Neutrophil (primary cell): ENCODE data around the gene ZNF653.

ENCODE experiments used
- H3K27ac ChIP-seq: fragments of 200-600 bp; sonication (generic); 2 replicates; pipeline ENCODE4 v1.5.1; 2016; ENCODE audit warnings: mild to moderate bottlenecking, moderate library complexity
- H3K27me3 ChIP-seq: fragments of 200-600 bp; sonication (generic); 2 replicates; pipeline ENCODE4 v1.6.0; 2016; ENCODE audit warnings: mild to moderate bottlenecking
- H3K36me3 ChIP-seq: fragments of 200-600 bp; sonication (generic); 2 replicates; pipeline ENCODE4 v1.5.1; 2017
- H3K4me1 ChIP-seq, 2 experiments: fragments of 200-600 bp in 1 of 2; sonication (generic) in 1 of 2; 1 replicate in 1 of 2; 2 replicates in 1 of 2; pipeline versions ENCODE4 v1.5.1 to v1.6.1; 2013 to 2016; ENCODE audit warnings: low read depth in 1 of 2, low read length in 1 of 2, mild to moderate bottlenecking in 1 of 2, moderate library complexity in 1 of 2; ENCODE audit not compliant: control insufficient read depth in 1 of 2, insufficient read depth in 1 of 2
- H3K4me3 ChIP-seq, 2 experiments: fragments of 200-600 bp in 1 of 2; sonication (generic) in 1 of 2; 1 replicate in 1 of 2; 2 replicates in 1 of 2; pipeline ENCODE4 v1.5.1; 2013 to 2016; ENCODE audit warnings: low read depth in 1 of 2, low read length in 1 of 2, mild to moderate bottlenecking in 1 of 2, moderate library complexity in 1 of 2
- H3K9me3 ChIP-seq: fragments of 200-600 bp; sonication (generic); 2 replicates; pipeline ENCODE4 v1.5.1; 2016
- TF ChIP-seq, protein P1 (sequence below): fragments of 200-600 bp; sonication (generic); IDR thresholded peaks from 2 replicates; pipeline ENCODE4 v1.5.1; 2016; ENCODE audit warnings: antibody characterized with exemption

ZNF653 gene

DNA sequence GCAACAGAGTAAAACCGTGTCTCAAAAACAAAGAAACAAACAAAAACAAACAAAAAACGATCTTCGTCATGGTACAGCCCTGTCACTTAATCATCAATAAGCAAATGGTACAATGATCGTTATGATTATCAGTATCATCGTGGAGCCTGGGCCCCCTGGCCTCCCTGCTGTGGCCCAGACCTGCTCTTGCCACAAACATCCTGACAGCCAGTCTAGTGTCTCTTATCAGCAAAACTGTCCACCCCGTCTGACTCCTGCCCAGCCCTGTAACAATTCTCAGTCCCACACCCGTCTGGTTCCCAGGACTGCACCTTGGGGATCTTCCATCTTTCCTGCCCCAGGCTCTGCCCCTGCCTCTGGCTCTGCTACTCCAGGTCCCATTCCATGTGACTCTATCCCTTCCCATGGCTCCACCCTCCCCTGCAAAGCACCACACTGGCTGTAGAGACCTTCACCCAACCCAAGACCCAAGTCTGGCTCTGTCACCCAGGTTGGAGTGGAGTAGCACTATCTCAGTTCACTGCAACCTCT, 5.7 kb downstream of the ZNF653 start:
- H3K9me3 ChIP-seq = no peaks in the 10 kb centered on the region
- no peaks in the 10 kb centered on the region for H3K27me3 ChIP-seq
- H3K36me3 ChIP-seq = peaks cover 10% of the 10 kb centered on the region
- no peak overlapping the region for H3K4me3 ChIP-seq
- no peak overlapping the region for H3K27ac ChIP-seq
- H3K4me1 ChIP-seq = peaks cover 4% of the 10 kb centered on the region in 2 experiments
- TF ChIP-seq, protein P1, sequence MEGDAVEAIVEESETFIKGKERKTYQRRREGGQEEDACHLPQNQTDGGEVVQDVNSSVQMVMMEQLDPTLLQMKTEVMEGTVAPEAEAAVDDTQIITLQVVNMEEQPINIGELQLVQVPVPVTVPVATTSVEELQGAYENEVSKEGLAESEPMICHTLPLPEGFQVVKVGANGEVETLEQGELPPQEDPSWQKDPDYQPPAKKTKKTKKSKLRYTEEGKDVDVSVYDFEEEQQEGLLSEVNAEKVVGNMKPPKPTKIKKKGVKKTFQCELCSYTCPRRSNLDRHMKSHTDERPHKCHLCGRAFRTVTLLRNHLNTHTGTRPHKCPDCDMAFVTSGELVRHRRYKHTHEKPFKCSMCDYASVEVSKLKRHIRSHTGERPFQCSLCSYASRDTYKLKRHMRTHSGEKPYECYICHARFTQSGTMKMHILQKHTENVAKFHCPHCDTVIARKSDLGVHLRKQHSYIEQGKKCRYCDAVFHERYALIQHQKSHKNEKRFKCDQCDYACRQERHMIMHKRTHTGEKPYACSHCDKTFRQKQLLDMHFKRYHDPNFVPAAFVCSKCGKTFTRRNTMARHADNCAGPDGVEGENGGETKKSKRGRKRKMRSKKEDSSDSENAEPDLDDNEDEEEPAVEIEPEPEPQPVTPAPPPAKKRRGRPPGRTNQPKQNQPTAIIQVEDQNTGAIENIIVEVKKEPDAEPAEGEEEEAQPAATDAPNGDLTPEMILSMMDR = no peak

DNA sequence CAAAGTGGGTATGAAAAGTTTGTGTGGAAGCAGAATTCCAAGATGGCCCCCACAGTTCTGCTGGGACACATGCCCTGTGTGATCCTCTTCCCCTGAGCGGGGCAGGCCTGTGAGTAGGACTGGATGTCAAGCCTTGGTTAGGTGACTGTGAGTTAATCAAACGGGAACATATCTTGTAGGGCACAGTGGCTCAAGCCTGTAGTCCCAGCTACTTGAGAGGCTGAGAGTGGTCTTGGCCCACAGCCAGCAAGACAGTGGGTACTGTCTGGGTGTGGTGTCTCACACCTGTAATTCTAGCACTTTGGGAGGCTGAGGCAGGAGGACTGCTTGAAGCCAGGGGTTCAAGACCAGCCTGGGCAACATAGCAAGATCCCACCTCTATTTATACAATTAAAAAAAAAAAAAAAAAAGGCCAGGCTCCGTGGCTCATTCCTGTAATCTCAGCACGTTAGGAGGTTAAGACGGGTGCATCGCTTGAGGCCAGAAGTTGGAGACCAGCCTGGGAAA, 6.4 kb downstream of the ZNF653 start:
- Histone ChIP-seq H3K9me3 (no peaks in the 10 kb centered on the region), H3K4me1 (no peaks in the 10 kb centered on the region), H3K4me3 (no peak overlapping the region), H3K36me3 (peaks cover 12% of the 10 kb centered on the region), H3K27ac (no peak overlapping the region), H3K27me3 (no peaks in the 10 kb centered on the region)
- TF ChIP-seq, protein P1 = no peak

DNA sequence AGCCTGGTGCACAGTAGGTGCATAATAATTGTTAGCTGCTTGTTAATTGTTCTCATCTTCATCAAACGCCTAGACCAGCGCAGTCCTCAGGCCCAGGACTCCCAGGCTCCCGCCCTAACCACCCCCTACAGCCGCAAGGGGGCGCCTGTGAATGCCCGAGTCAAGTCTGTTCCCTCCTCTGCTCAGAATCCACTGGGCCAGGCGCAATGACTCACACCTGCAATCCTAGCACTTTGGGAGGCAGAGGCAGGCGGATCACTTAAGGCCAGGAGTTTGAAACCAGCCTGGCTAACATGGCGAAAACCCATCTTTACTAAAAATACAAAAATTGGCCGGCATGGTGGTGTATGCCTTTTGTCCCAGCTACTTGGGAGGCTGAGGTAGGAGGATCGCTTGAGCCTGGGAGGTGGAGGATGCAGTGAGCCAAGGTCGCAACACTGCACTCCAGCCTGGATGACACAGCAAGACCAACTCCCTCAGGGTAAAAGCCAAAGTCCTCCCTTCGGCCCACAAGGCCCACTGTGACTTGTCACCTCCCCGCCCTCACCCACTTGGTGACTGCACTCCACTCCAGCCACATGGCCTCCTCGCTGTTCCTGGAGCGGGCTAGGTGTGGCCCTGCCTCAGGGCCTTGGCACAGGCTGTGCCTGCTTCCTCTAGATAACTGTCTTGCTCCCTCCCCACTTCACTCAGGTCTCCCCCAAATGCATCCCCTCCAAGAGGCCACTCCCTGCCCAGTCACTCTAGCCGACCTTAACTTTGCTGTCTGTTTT, 9.1 kb downstream of the ZNF653 start:
- H3K4me3 ChIP-seq = no peak overlapping the region
- H3K4me1 ChIP-seq = no peaks in the 10 kb centered on the region
- H3K36me3 ChIP-seq = peaks cover 12% of the 10 kb centered on the region
- H3K27ac ChIP-seq = no peak overlapping the region
- no peaks in the 10 kb centered on the region for H3K27me3 ChIP-seq
- no peaks in the 10 kb centered on the region for H3K9me3 ChIP-seq
- TF ChIP-seq, protein P1 = peak; percentile 46

DNA sequence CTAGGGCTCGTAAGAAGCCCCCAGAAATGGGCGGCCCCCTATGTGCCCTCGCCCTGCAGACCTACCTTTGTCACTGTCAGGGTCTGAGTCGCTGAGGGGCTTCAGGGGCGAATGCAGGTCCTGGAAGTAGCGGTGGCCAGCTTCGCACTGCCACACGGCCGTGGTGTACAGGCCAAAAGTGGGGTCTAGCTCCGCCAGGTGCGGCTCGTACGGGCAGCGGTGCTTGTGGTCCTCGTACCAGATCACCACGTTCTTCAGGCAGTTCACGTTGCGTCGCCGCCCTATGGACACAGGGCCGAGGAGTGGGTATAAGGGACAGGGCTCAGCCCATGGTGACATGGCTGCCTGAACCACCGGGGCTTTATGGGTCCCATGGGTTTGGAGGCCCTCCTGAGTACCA, 9.8 kb downstream of the ZNF653 start:
- H3K27me3 ChIP-seq = no peaks in the 10 kb centered on the region
- H3K27ac ChIP-seq = no peak overlapping the region
- no peaks in the 10 kb centered on the region for H3K4me1 ChIP-seq
- H3K4me3 ChIP-seq = no peak overlapping the region
- H3K9me3 ChIP-seq = no peaks in the 10 kb centered on the region
- TF ChIP-seq, protein P1 = no peak
- H3K36me3 ChIP-seq = peaks cover 12% of the 10 kb centered on the region

DNA sequence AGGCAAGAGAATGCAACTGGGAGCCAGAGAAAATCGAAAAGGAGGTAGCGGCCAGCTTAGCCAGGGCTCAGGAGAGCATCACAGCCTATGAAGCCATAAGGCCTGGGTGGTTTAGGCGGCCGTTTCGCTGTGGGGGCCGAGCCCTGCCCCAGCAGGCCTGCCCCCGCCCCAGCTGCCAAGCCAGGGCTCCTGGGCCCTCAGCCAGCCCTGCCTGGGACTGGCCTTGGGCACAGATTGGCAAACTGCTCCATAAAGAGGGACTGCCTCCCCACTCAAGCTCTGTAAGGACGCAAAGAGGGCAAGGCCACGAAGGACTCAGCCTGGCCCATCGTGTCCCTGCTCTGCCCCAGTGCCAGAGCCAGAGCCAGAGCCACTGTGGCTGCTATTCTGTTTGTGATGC, 10.2 kb downstream of the ZNF653 start:
- TF ChIP-seq, protein P1 = no peak
- Histone ChIP-seq H3K4me3 (no peak overlapping the region), H3K27me3 (no peaks in the 10 kb centered on the region), H3K9me3 (no peaks in the 10 kb centered on the region), H3K27ac (no peak overlapping the region), H3K4me1 (no peaks in the 10 kb centered on the region), H3K36me3 (peaks cover 12% of the 10 kb centered on the region)
